K562 (cell line): Measurements from ENCODE around the gene MMRN2. TPM values are rescaled to one million over a fixed set of nuclear protein-coding genes. Genes with fewer than 3 reads are reported as not detected.

Experiments
- ATAC-seq: fragments of 200-7000 bp; cut with Tn5 transposase; 3 replicates; pipeline ENCODE4 v1.9.1; 2020; ENCODE audit warnings: moderate library complexity
- BruUV-seq: library from RNA; stranded (reverse); fragments of 400-500 nt; replicated peaks from 2 replicates; lab custom pipeline; 2021; lab: Mats Ljungman, UMichigan
- CTCF ChIA-PET: fragments of 300-600 bp; formaldehyde crosslinking; extraction: SDS; loops from one replicate; lab custom pipeline; 2021; ENCODE audit warnings: low intra/inter-chr PET ratio; lab: Yijun Ruan, JAX
- POLR2A ChIA-PET: fragments of 300-600, 350-650 bp; sonication (Branson Sonifier 250); formaldehyde crosslinking; extraction: SDS; loops from one replicate; lab custom pipeline; 2021; ENCODE audit warnings: antibody characterized with exemption, inconsistent platforms; lab: Yijun Ruan, JAX
- DNase-seq, 4 experiments: peaks; one replicate each; pipeline versions ENCODE4 v3.0.0 to v3.0.0-alpha.2; 2011 to 2018; ENCODE audit warnings: low spot score in 3 of 4, mixed read lengths in 3 of 4; ENCODE audit errors: extremely low read depth in 1 of 4
- FAIRE-seq: peaks from 2 replicates; lab custom pipeline; 2011; peaks lifted over from hg19 to GRCh38; lab: Jason Lieb, UNC
- H2AFZ ChIP-seq: 2 replicates; pipeline ENCODE4 v1.6.0; 2011; ENCODE audit warnings: low read depth, low read length, control low read depth, inconsistent platforms
- H3K27ac ChIP-seq: fragments of 200-600 bp; 3 replicates; pipeline ENCODE4 v1.8.0; 2011; ENCODE audit warnings: low read depth, mild to moderate bottlenecking, control low read depth, inconsistent platforms, low read length, moderate library complexity, mixed read lengths; ENCODE audit errors: extremely low read depth
- H3K27me3 ChIP-seq, 2 experiments: fragments of 300-600 bp in 1 of 2; 2 replicates in 1 of 2; 3 replicates in 1 of 2; pipeline versions ENCODE4 v1.6.0 to v1.8.0; 2011; ENCODE audit warnings: inconsistent platforms in 2 of 2, low read length in 2 of 2, mild to moderate bottlenecking in 1 of 2, mixed read lengths in 1 of 2, moderate library complexity in 1 of 2; ENCODE audit not compliant: control insufficient read depth in 2 of 2, insufficient read depth in 2 of 2
- H3K36me3 ChIP-seq: fragments of 300-600 bp; 3 replicates; pipeline ENCODE4 v1.8.0; 2011; ENCODE audit warnings: mild to moderate bottlenecking, low read length, inconsistent platforms; ENCODE audit not compliant: control insufficient read depth, insufficient read depth
- H3K4me1 ChIP-seq, 2 experiments: fragments of 200-600 bp in 1 of 2; replicated peaks in 1 of 2; 2 replicates in 1 of 2; 3 replicates in 1 of 2; pipeline versions ENCODE4 v1.5.1 to v1.8.0; 2011; ENCODE audit warnings: inconsistent platforms in 2 of 2, low read length in 2 of 2, mild to moderate bottlenecking in 1 of 2, mixed read lengths in 1 of 2, moderate library complexity in 1 of 2; ENCODE audit not compliant: control insufficient read depth in 2 of 2, insufficient read depth in 2 of 2
- H3K4me2 ChIP-seq: 2 replicates; pipeline ENCODE4 v1.6.1; 2011; ENCODE audit warnings: low read length, control low read depth, inconsistent platforms, mixed read lengths; ENCODE audit not compliant: insufficient read depth
- H3K4me3 ChIP-seq: fragments of 200-600 bp; sonication (generic), shearing (Covaris generic); 2 replicates; pipeline ENCODE4 v1.5.1; 2016; ENCODE audit warnings: control low read depth, inconsistent platforms
- H3K79me2 ChIP-seq: fragments of 200-600 bp; 3 replicates; pipeline ENCODE4 v1.8.0; 2011; ENCODE audit warnings: low read length, inconsistent platforms; ENCODE audit not compliant: control insufficient read depth, insufficient read depth
- H3K9ac ChIP-seq, 2 experiments: 2 replicates each; pipeline versions ENCODE4 v1.6.0 to v1.6.1; 2011; ENCODE audit warnings: low read depth in 2 of 2, low read length in 2 of 2, control low read depth in 1 of 2, inconsistent platforms in 1 of 2, mild to moderate bottlenecking in 1 of 2, mixed read lengths in 1 of 2; ENCODE audit not compliant: insufficient read depth in 1 of 2
- H3K9me1 ChIP-seq: one replicate; pipeline ENCODE4 v1.6.0; 2011; ENCODE audit warnings: inconsistent platforms, mild to moderate bottlenecking, low read length, moderate library complexity; ENCODE audit not compliant: control insufficient read depth, insufficient read depth
- H3K9me3 ChIP-seq: replicated peaks from 2 replicates; pipeline ENCODE4 v1.5.1; 2011; ENCODE audit warnings: low read depth, low read length, inconsistent platforms; ENCODE audit not compliant: control insufficient read depth, insufficient read depth
- H4K20me1 ChIP-seq: replicated peaks from 2 replicates; pipeline ENCODE4 v1.6.1; 2011; ENCODE audit warnings: low read length, inconsistent platforms, mixed read lengths; ENCODE audit not compliant: control insufficient read depth, insufficient read depth
- CREM ChIP-seq: IDR thresholded peaks from 2 replicates; pipeline ENCODE4 v1.6.1; 2014; ENCODE audit warnings: antibody characterized with exemption, low read depth
- KAT8 ChIP-seq: fragments of 450-650 bp; IDR thresholded peaks from 2 replicates; pipeline ENCODE4 v1.6.1; 2016; ENCODE audit warnings: low read depth, mild to moderate bottlenecking
- MAFG ChIP-seq: fragments of 450-650 bp; conservative IDR thresholded peaks from 2 replicates; pipeline ENCODE4 v1.6.1; 2016; ENCODE audit warnings: missing genetic modification characterization, missing compliant biosample characterization
- MCM2 ChIP-seq: fragments of 450-650 bp; IDR thresholded peaks from 2 replicates; pipeline ENCODE4 v1.6.1; 2017; ENCODE audit warnings: low read depth, mild to moderate bottlenecking
- NFE2 ChIP-seq: IDR thresholded peaks from 2 replicates; pipeline ENCODE4 v1.6.1; 2014; ENCODE audit warnings: antibody characterized with exemption, low read depth
- NR4A1 ChIP-seq, 2 experiments: fragments of 250-450 bp in 1 of 2; fragments of 450-650 bp in 1 of 2; sonication (Bioruptor Pico) in 1 of 2; IDR thresholded peaks; 2 replicates each; pipeline versions ENCODE4 v1.4.0 to v1.6.1; 2016 to 2020; ENCODE audit warnings: mild to moderate bottlenecking in 2 of 2, missing compliant biosample characterization in 1 of 2, missing genetic modification characterization in 1 of 2, moderate library complexity in 1 of 2
- PHF8 ChIP-seq: fragments of 200-600 bp; sonication (generic); IDR thresholded peaks from 2 replicates; pipeline ENCODE4 v1.6.1; 2012; ENCODE audit warnings: mixed run types, mild to moderate bottlenecking, inconsistent platforms, low read length, moderate library complexity, borderline replicate concordance
- POLR2AphosphoS5 ChIP-seq: IDR thresholded peaks from 2 replicates; pipeline ENCODE4 v1.6.1; 2011; ENCODE audit warnings: mild to moderate bottlenecking, low read depth, low read length, moderate library complexity; ENCODE audit not compliant: control insufficient read depth, insufficient read depth
- POLR3A ChIP-seq: IDR thresholded peaks from 2 replicates; pipeline ENCODE4 v1.6.1; 2011; ENCODE audit warnings: borderline replicate concordance, mild to moderate bottlenecking, moderate library complexity; ENCODE audit not compliant: insufficient read length, insufficient read depth; ENCODE audit errors: extremely low read depth
- RBM25 ChIP-seq: fragments of 200-400 bp; formaldehyde crosslinking; IDR thresholded peaks from 2 replicates; pipeline ENCODE4 v1.6.1; 2018; ENCODE audit warnings: low read length, low read depth, moderate library complexity; ENCODE audit not compliant: severe bottlenecking
- SIRT6 ChIP-seq: IDR thresholded peaks from one replicate; pipeline ENCODE4 v1.6.1; 2012; ENCODE audit warnings: low read depth, mild to moderate bottlenecking, control low read depth, inconsistent platforms, low read length, moderate library complexity
- STAG1 ChIP-seq: sonication (generic); formaldehyde crosslinking; IDR thresholded peaks from 2 replicates; pipeline ENCODE4 v1.5.0; 2020; ENCODE audit warnings: missing genetic modification reagents, borderline replicate concordance
- XRCC3 ChIP-seq: fragments of 450-650 bp; IDR thresholded peaks from 2 replicates; pipeline ENCODE4 v1.6.1; 2017; ENCODE audit warnings: mild to moderate bottlenecking, moderate library complexity
- ZNF584 ChIP-seq: fragments of 200-800 bp; sonication (Bioruptor generic); IDR thresholded peaks from 2 replicates; pipeline ENCODE4 v1.6.1; 2016; ENCODE audit warnings: low read depth, mild to moderate bottlenecking, missing genetic modification characterization, missing compliant biosample characterization
- WGBS: fragments of 100-300 bp; shearing (Covaris generic); methylation state at CpG from one replicate; pipeline ENCODE4 v1.1.6; 2016; ENCODE audit warnings: low coverage, mixed read lengths; ENCODE audit not compliant: insufficient coverage; ENCODE audit errors: missing lambda C conversion rate; 5-methylcytosine and 5-hydroxymethylcytosine counted together
- in situ Hi-C: fragments of 300-500 bp; cut with MboI; formaldehyde crosslinking; loops from 4 replicates; pipeline ENCODE4 v1.15.0; 2018; ENCODE audit warnings: inconsistent platforms, mixed read lengths
- intact Hi-C: fragments of 100-400 bp; cut with micrococcal nuclease; formaldehyde crosslinking; loops from 2 replicates; pipeline ENCODE4 v1.14.2; 2022
- polyA plus RNA-seq, 8 experiments: library from polyadenylated mRNA; depleted of rRNA in 4 of 8; stranded (reverse) in 5 of 8; unstranded in 3 of 8; fragments of >200 nt; fragmentation: Nextera tagmentation in 2 of 8; fragmentation: Illumina TruSeq in 1 of 8; extraction: Ambion mirVana in 2 of 8; extraction: Trizol in 1 of 8; gene quantifications; 2 replicates each; pipeline versions ENCODE4 v1.2.1 to v1.2.3, GENCODE V29; 2011 to 2014; ENCODE audit warnings: inconsistent platforms in 1 of 8, missing spikeins in 1 of 8
- total RNA-seq, 7 experiments: library from RNA; depleted of rRNA in 6 of 7; stranded (reverse); fragments of >200 nt in 6 of 7; fragmentation: Illumina TruSeq in 2 of 7; extraction: Trizol in 2 of 7; gene quantifications; 2 replicates each; pipeline versions ENCODE4 v1.2.1 to v1.2.3, GENCODE V29; 2011 to 2021; ENCODE audit warnings: low replicate concordance in 1 of 7
- TF ChIP-seq, protein P1 (sequence below): sonication (generic); formaldehyde crosslinking; IDR thresholded peaks from 2 replicates; pipeline ENCODE4 v1.8.0; 2022; ENCODE audit warnings: mild to moderate bottlenecking, missing genetic modification reagents, borderline replicate concordance
- TF ChIP-seq, protein P2 (sequence below): fragments of 450-650 bp; IDR thresholded peaks from 2 replicates; pipeline ENCODE4 v1.6.1; 2016; ENCODE audit warnings: borderline replicate concordance

Gene MMRN2
- total and polyA plus RNA-seq, 9 of the 15 experiments (the other 6 are each of a cell fraction or from before 2014, with no cell fraction given), result 0.07 to 2.0 (median 1.2) TPM

DNA sequence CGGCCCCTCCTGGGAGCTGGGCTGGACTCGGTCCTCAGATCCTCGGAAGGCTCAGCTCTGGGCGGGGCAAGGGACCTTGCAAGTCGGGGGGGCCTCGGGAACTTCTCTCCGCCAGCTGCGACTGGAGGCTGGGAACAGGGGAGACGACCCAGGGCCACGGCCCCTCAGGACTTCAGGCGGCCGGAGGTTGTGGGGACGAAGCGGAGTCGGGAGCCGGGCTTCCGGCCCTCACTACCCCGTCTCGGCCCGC, 13.5 kb upstream of the MMRN2 start:
- no peak for FAIRE-seq

More for the DNA sequence above, 13.5 kb upstream of the MMRN2 start:
- Histone ChIP-seq H3K36me3 (no peaks in the 10 kb centered on the region), H3K9me1 (no peaks in the 10 kb centered on the region), H3K9me3 (no peaks in the 10 kb centered on the region), H3K4me3 (no peak overlapping the region), H3K4me2 (no peak overlapping the region), H3K9ac (no peak overlapping the region), H2AFZ (no peak overlapping the region), H4K20me1 (no peaks in the 10 kb centered on the region), H3K27ac (no peak overlapping the region), H3K27me3 (no peaks in the 10 kb centered on the region), H3K4me1 (peaks cover 9 to 19% of the 10 kb centered on the region in 2 experiments; a peak in 4 of 5 replicates), H3K79me2 (no peaks in the 10 kb centered on the region)
- no TSS peak for BruUV-seq
- TF ChIP-seq PHF8, result no peak
- TF ChIP-seq, protein P1, sequence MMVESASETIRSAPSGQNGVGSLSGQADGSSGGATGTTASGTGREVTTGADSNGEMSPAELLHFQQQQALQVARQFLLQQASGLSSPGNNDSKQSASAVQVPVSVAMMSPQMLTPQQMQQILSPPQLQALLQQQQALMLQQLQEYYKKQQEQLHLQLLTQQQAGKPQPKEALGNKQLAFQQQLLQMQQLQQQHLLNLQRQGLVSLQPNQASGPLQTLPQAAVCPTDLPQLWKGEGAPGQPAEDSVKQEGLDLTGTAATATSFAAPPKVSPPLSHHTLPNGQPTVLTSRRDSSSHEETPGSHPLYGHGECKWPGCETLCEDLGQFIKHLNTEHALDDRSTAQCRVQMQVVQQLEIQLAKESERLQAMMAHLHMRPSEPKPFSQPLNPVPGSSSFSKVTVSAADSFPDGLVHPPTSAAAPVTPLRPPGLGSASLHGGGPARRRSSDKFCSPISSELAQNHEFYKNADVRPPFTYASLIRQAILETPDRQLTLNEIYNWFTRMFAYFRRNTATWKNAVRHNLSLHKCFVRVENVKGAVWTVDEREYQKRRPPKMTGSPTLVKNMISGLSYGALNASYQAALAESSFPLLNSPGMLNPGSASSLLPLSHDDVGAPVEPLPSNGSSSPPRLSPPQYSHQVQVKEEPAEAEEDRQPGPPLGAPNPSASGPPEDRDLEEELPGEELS (CRISPR knock-in tag), result no peak
- no peak for TF ChIP-seq STAG1
- TF ChIP-seq RBM25, result no peak
- no peak for TF ChIP-seq NFE2
- TF ChIP-seq, protein P2, sequence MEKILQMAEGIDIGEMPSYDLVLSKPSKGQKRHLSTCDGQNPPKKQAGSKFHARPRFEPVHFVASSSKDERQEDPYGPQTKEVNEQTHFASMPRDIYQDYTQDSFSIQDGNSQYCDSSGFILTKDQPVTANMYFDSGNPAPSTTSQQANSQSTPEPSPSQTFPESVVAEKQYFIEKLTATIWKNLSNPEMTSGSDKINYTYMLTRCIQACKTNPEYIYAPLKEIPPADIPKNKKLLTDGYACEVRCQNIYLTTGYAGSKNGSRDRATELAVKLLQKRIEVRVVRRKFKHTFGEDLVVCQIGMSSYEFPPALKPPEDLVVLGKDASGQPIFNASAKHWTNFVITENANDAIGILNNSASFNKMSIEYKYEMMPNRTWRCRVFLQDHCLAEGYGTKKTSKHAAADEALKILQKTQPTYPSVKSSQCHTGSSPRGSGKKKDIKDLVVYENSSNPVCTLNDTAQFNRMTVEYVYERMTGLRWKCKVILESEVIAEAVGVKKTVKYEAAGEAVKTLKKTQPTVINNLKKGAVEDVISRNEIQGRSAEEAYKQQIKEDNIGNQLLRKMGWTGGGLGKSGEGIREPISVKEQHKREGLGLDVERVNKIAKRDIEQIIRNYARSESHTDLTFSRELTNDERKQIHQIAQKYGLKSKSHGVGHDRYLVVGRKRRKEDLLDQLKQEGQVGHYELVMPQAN, result no peak
- no peak for TF ChIP-seq NR4A1 (CRISPR knock-in tag; IDR thresholded peaks at IDR 0.05)
- TF ChIP-seq NR4A1 (tag; IDR thresholded peaks at IDR 0.05), result no peak
- no peak for TF ChIP-seq XRCC3
- no peak for TF ChIP-seq CREM
- TF ChIP-seq ZNF584, result no peak
- no peak for TF ChIP-seq SIRT6
- no peak for TF ChIP-seq POLR2AphosphoS5
- TF ChIP-seq MAFG (tag), result no peak
- no peak for TF ChIP-seq POLR3A
- no peak for TF ChIP-seq MCM2
- no peak for TF ChIP-seq KAT8
- CTCF ChIA-PET, result no interaction called here
- intact Hi-C loops (no loop called here), in situ Hi-C loops (no loop called here)
- DNase-seq (no peak), ATAC-seq (no peak)
- 73% methylated on average over 2 of the region's 20 CpGs for WGBS
- POLR2A ChIA-PET, result no interaction called here
